H1 (cell line): ENCODE measurements around the gene CTSC. TPM values are rescaled to one million over a fixed set of nuclear protein-coding genes. Genes with fewer than 3 reads are reported as not detected.
A peak's percentile ranks its signal among the peaks of the same experiment; 100 is the strongest.

Source experiments
- CTCF ChIA-PET: fragments of 300-600 bp; sonication (Branson Sonifier 250); formaldehyde crosslinking; loops from one replicate; lab custom pipeline; 2021; ENCODE audit not compliant: partially characterized antibody; lab: Charles Lee
- POLR2A ChIA-PET: fragments of 300-600 bp; sonication (Branson Sonifier 250); formaldehyde crosslinking; loops from one replicate; lab custom pipeline; 2021; ENCODE audit warnings: inconsistent platforms; ENCODE audit not compliant: partially characterized antibody; lab: Charles Lee
- DNase-seq, 2 experiments: peaks; one replicate each; pipeline versions ENCODE4 v3.0.0 to v3.0.0-alpha.2; 2010 to 2022; ENCODE audit warnings: low spot score in 2 of 2, low read depth in 1 of 2, mixed read lengths in 1 of 2
- FAIRE-seq: peaks from 2 replicates; lab custom pipeline; 2011; peaks lifted over from hg19 to GRCh38; lab: Jason Lieb, UNC
- H2AFZ ChIP-seq: 2 replicates; pipeline ENCODE4 v1.8.1; 2012; ENCODE audit warnings: low read length, inconsistent platforms
- H2AK5ac ChIP-seq: 2 replicates; pipeline ENCODE4 v1.6.1; 2013; ENCODE audit warnings: low read depth, low read length
- H2BK120ac ChIP-seq: replicated peaks from 2 replicates; pipeline ENCODE3; 2013; ENCODE audit warnings: low read depth, low read length, inconsistent platforms
- H2BK12ac ChIP-seq: 2 replicates; pipeline ENCODE4 v1.6.1; 2013; ENCODE audit warnings: low read depth, low read length
- H2BK15ac ChIP-seq: 2 replicates; pipeline ENCODE4 v1.6.1; 2013; ENCODE audit warnings: low read length
- H2BK20ac ChIP-seq: 2 replicates; pipeline ENCODE4 v1.6.1; 2013; ENCODE audit warnings: low read length
- H2BK5ac ChIP-seq: 2 replicates; pipeline ENCODE4 v1.6.1; 2013; ENCODE audit warnings: low read depth, low read length
- H3K14ac ChIP-seq: 2 replicates; pipeline ENCODE4 v1.6.1; 2013; ENCODE audit warnings: inconsistent platforms; ENCODE audit not compliant: insufficient read length
- H3K18ac ChIP-seq: 2 replicates; pipeline ENCODE4 v1.6.1; 2013; ENCODE audit warnings: low read length; ENCODE audit errors: extremely low read depth
- H3K23ac ChIP-seq: 2 replicates; pipeline ENCODE4 v1.6.1; 2013; ENCODE audit warnings: inconsistent platforms; ENCODE audit not compliant: insufficient read length
- H3K23me2 ChIP-seq: 2 replicates; pipeline ENCODE4 v1.6.1; 2013; ENCODE audit warnings: low read depth, low read length
- H3K27ac ChIP-seq: 2 replicates; pipeline ENCODE4 v1.6.1; 2011; ENCODE audit warnings: low read depth, low read length, inconsistent platforms
- H3K27me3 ChIP-seq, 4 experiments: replicated peaks in 1 of 4; 1 replicate in 1 of 4; 2 replicates in 3 of 4; pipeline versions ENCODE4 v1.6.1 to v1.8.1; 2011 to 2013; ENCODE audit warnings: low read length in 3 of 4, mild to moderate bottlenecking in 3 of 4, inconsistent platforms in 2 of 4, mixed read lengths in 2 of 4, moderate library complexity in 1 of 4; ENCODE audit not compliant: control insufficient read depth in 3 of 4, insufficient read depth in 3 of 4; ENCODE audit errors: extremely low read depth in 1 of 4
- H3K36me3 ChIP-seq, 4 experiments: 2 replicates each; pipeline versions ENCODE4 v1.6.1 to v1.8.1; 2011 to 2013; ENCODE audit warnings: mild to moderate bottlenecking in 4 of 4, low read length in 3 of 4, moderate library complexity in 2 of 4, control low read depth in 1 of 4, inconsistent platforms in 1 of 4; ENCODE audit not compliant: insufficient read depth in 4 of 4, control insufficient read depth in 2 of 4
- H3K4ac ChIP-seq: replicated peaks from 2 replicates; pipeline ENCODE3; 2013; ENCODE audit warnings: low read length, low read depth, mixed read lengths, inconsistent platforms; ENCODE audit not compliant: insufficient read length
- H3K4me1 ChIP-seq, 4 experiments: replicated peaks in 1 of 4; 1 replicate in 1 of 4; 2 replicates in 3 of 4; pipeline versions ENCODE4 v1.6.1 to v1.8.1; 2011 to 2013; ENCODE audit warnings: low read length in 3 of 4, inconsistent platforms in 2 of 4, mixed read lengths in 1 of 4; ENCODE audit not compliant: insufficient read depth in 4 of 4, control insufficient read depth in 3 of 4
- H3K4me2 ChIP-seq, 2 experiments: 2 replicates each; pipeline versions ENCODE4 v1.6.1 to v1.8.1; 2011 to 2013; ENCODE audit warnings: low read depth in 2 of 2, low read length in 2 of 2, control low read depth in 1 of 2, inconsistent platforms in 1 of 2, mild to moderate bottlenecking in 1 of 2; ENCODE audit not compliant: insufficient read depth in 1 of 2
- H3K4me3 ChIP-seq, 4 experiments: fragments of 200-600, 300-600 bp in 1 of 4; sonication (generic), shearing (Covaris generic), sonication (Bioruptor Twin) in 1 of 4; 2 replicates each; pipeline versions ENCODE4 v1.5.1 to v1.8.1; 2011 to 2016; ENCODE audit warnings: low read length in 4 of 4, low read depth in 3 of 4, control low read depth in 2 of 4, inconsistent platforms in 2 of 4, mild to moderate bottlenecking in 2 of 4, mixed read lengths in 1 of 4, moderate library complexity in 1 of 4; ENCODE audit not compliant: insufficient read depth in 2 of 4; ENCODE audit errors: extremely low read depth in 1 of 4
- H3K56ac ChIP-seq: replicated peaks from 2 replicates; pipeline ENCODE3; 2013; ENCODE audit warnings: low read depth, mild to moderate bottlenecking, mixed read lengths, low read length, inconsistent platforms; ENCODE audit not compliant: insufficient read length
- H3K79me1 ChIP-seq: 2 replicates; pipeline ENCODE4 v1.6.1; 2013; ENCODE audit warnings: low read depth, low read length, control low read depth
- H3K79me2 ChIP-seq, 2 experiments: 2 replicates each; pipeline versions ENCODE4 v1.6.1 to v1.8.1; 2012 to 2013; ENCODE audit warnings: low read length in 2 of 2, mild to moderate bottlenecking in 2 of 2, inconsistent platforms in 1 of 2; ENCODE audit not compliant: insufficient read depth in 2 of 2, control insufficient read depth in 1 of 2
- H3K9ac ChIP-seq, 4 experiments: replicated peaks in 1 of 4; 1 replicate in 1 of 4; 2 replicates in 3 of 4; pipeline versions ENCODE4 v1.6.1 to v1.8.1; 2011 to 2013; ENCODE audit warnings: low read depth in 3 of 4, low read length in 3 of 4, control low read depth in 2 of 4, mild to moderate bottlenecking in 2 of 4, moderate library complexity in 2 of 4, inconsistent platforms in 1 of 4; ENCODE audit errors: extremely low read depth in 1 of 4
- H3K9me3 ChIP-seq, 2 experiments: 2 replicates each; pipeline versions ENCODE4 v1.6.1 to v1.8.1; 2012 to 2013; ENCODE audit warnings: mild to moderate bottlenecking in 2 of 2, moderate library complexity in 2 of 2, control low read depth in 1 of 2, inconsistent platforms in 1 of 2, low read depth in 1 of 2, low read length in 1 of 2, mixed read lengths in 1 of 2; ENCODE audit not compliant: insufficient read depth in 2 of 2
- H4K20me1 ChIP-seq, 2 experiments: replicated peaks in 1 of 2; 2 replicates each; pipeline versions ENCODE3 to v1.8.1; 2011 to 2013; ENCODE audit warnings: inconsistent platforms in 2 of 2, low read length in 2 of 2, mild to moderate bottlenecking in 1 of 2; ENCODE audit not compliant: insufficient read depth in 2 of 2, control insufficient read depth in 1 of 2
- H4K5ac ChIP-seq: 2 replicates; pipeline ENCODE4 v1.6.1; 2013; ENCODE audit warnings: low read length, low read depth, mixed read lengths, inconsistent platforms; ENCODE audit not compliant: insufficient read length
- H4K8ac ChIP-seq: 2 replicates; pipeline ENCODE4 v1.8.0; 2013; ENCODE audit warnings: mild to moderate bottlenecking, moderate library complexity, low read length, inconsistent platforms; ENCODE audit not compliant: insufficient read depth; ENCODE audit errors: extremely low read depth
- H4K91ac ChIP-seq: replicated peaks from 2 replicates; pipeline ENCODE3; 2013; ENCODE audit warnings: low read length, mixed read lengths, inconsistent platforms; ENCODE audit not compliant: insufficient read length
- WGBS, 2 experiments: shearing (Covaris generic) in 1 of 2; methylation state at CpG; one replicate each; pipeline versions ENCODE4 v1.1.6 to v1.1.7; 2013 to 2015; ENCODE audit warnings: low lambda C conversion rate in 2 of 2, mixed read lengths in 2 of 2, inconsistent platforms in 1 of 2, low coverage in 1 of 2, missing lambda C conversion rate in 1 of 2; ENCODE audit not compliant: insufficient replicate concordance in 2 of 2, insufficient coverage in 1 of 2, insufficient read length in 1 of 2; ENCODE audit errors: extremely low coverage in 1 of 2, missing lambda C conversion rate in 1 of 2; 5-methylcytosine and 5-hydroxymethylcytosine counted together
- polyA plus RNA-seq, 7 experiments: library from polyadenylated mRNA; depleted of rRNA in 3 of 7; stranded (reverse) in 5 of 7; unstranded in 2 of 7; fragments of >200 nt in 5 of 7; fragments of 200-250 nt in 2 of 7; gene quantifications; 1 replicate in 5 of 7; 2 replicates in 1 of 7; 4 replicates in 1 of 7; pipeline versions ENCODE4 v1.2.1 to v1.2.3, GENCODE V29; 2011 to 2013; ENCODE audit warnings: missing spikeins in 2 of 7, mixed read lengths in 2 of 7
- total RNA-seq: library from RNA; stranded (reverse); fragmentation: NEBNext Ultra II Directional; extraction: Animal tissue kit (Norgen Biotek cat#: 25700); gene quantifications from 2 replicates; pipeline ENCODE4 v1.2.1, GENCODE V29; 2021

CTSC gene
- total and polyA plus RNA-seq, 2 of the 8 experiments (the other 6 are each of a cell fraction or from before 2014, with no cell fraction given), result 347 to 369 TPM

GRCh38 chr11:88377144-88377543, 39.6 kb upstream of the CTSC start:
- Histone ChIP-seq H4K91ac (no peak overlapping the region), H3K9me3 (no peaks in the 10 kb centered on the region), H3K14ac (no peak overlapping the region), H3K23ac (no peak overlapping the region), H2BK120ac (no peak overlapping the region), H3K18ac (no peak overlapping the region), H3K4me3 (no peak overlapping the region), H2AK5ac (no peak overlapping the region), H4K20me1 (no peaks in the 10 kb centered on the region), H2AFZ (no peak overlapping the region), H3K4ac (no peak overlapping the region), H2BK5ac (no peak overlapping the region), H3K23me2 (no peaks in the 10 kb centered on the region), H3K9ac (peak overlapping the region in 1 of 4 experiments; percentile 34; a peak in 1 of 7 replicates), H4K5ac (no peak overlapping the region), H3K56ac (no peak overlapping the region), H3K79me2 (no peaks in the 10 kb centered on the region), H3K4me2 (no peak overlapping the region), H4K8ac (no peak overlapping the region), H3K36me3 (no peaks in the 10 kb centered on the region), H3K4me1 (peaks cover 0 to 5% (median 1%) of the 10 kb centered on the region in 4 experiments; a peak in 2 of 7 replicates), H2BK15ac (no peak overlapping the region), H2BK20ac (no peak overlapping the region), H2BK12ac (no peak overlapping the region), H3K27me3 (no peaks in the 10 kb centered on the region), H3K27ac (no peak overlapping the region), H3K79me1 (no peaks in the 10 kb centered on the region)
- no peak for DNase-seq
- ChIA-PET CTCF (interaction anchor here (1.5 kb wide), 1 partner anchor 35 kb away, joined by 5 read pairs; no protein-coding TSS in a partner anchor), POLR2A (interaction anchor here (1.2 kb wide), 1 partner anchor 23 kb away, joined by 4 read pairs; no protein-coding TSS in a partner anchor)
- WGBS, 2 experiments, result 98% methylated on average over 2 of the region's 2 CpGs; no CpG with 5 or more reads in 1 of the 2 experiments
- FAIRE-seq, result no peak
